Omental fat pad (tissue), 4 donors: Measurements from ENCODE around the gene EIF3K. TPM values are rescaled to one million over a fixed set of nuclear protein-coding genes. Genes with fewer than 3 reads are reported as not detected.
A peak's percentile ranks its signal among the peaks of the same experiment; 100 is the strongest.

Experiments
- ATAC-seq: fragments of 150-250 bp; one replicate; pipeline ENCODE4 v1.9.1; 2016; ENCODE audit warnings: mild to moderate bottlenecking, moderate library complexity; ENCODE audit not compliant: low FRiP score
- DNase-seq: peaks from one replicate; pipeline ENCODE4 v3.0.0-alpha.2; 2019; ENCODE audit warnings: low spot score
- total RNA-seq, 4 donors: library from RNA; depleted of rRNA; stranded (reverse); fragments of >200 nt; gene quantifications; one replicate each; pipeline ENCODE4 v1.1.0, GENCODE V29; 2016
- TF ChIP-seq, protein P1 (sequence below), 3 donors: fragments of 450-650 bp; IDR thresholded peaks; one replicate each; pipeline ENCODE4 v1.5.1; 2016 to 2017; ENCODE audit warnings: antibody characterized with exemption in 3 of 3, mild to moderate bottlenecking in 3 of 3, moderate library complexity in 2 of 3

EIF3K gene
- total RNA-seq, 4 donors from 2014 or later, result 364 to 556 (median 476) TPM

GRCh38 chr19:38663957-38664502 is 45.0 kb downstream of the EIF3K start:
- ATAC-seq (no peak), DNase-seq (no peak)
- TF ChIP-seq, protein P1, sequence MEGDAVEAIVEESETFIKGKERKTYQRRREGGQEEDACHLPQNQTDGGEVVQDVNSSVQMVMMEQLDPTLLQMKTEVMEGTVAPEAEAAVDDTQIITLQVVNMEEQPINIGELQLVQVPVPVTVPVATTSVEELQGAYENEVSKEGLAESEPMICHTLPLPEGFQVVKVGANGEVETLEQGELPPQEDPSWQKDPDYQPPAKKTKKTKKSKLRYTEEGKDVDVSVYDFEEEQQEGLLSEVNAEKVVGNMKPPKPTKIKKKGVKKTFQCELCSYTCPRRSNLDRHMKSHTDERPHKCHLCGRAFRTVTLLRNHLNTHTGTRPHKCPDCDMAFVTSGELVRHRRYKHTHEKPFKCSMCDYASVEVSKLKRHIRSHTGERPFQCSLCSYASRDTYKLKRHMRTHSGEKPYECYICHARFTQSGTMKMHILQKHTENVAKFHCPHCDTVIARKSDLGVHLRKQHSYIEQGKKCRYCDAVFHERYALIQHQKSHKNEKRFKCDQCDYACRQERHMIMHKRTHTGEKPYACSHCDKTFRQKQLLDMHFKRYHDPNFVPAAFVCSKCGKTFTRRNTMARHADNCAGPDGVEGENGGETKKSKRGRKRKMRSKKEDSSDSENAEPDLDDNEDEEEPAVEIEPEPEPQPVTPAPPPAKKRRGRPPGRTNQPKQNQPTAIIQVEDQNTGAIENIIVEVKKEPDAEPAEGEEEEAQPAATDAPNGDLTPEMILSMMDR (IDR thresholded peaks at IDR 0.05), result no peak

- ATAC-seq (no peak), DNase-seq (no peak)
- TF ChIP-seq, protein P1 (IDR thresholded peaks at IDR 0.05), result no peak
Observed at GRCh38 chr19:38664503-38665211, 45.7 kb downstream of the EIF3K start.

GRCh38 chr19:38665219-38665931 is 46.4 kb downstream of the EIF3K start:
- ATAC-seq (no peak), DNase-seq (no peak)
- TF ChIP-seq, protein P1 (IDR thresholded peaks at IDR 0.05), result no peak

- TF ChIP-seq, protein P1 (IDR thresholded peaks at IDR 0.05), result no peak
- ATAC-seq, result peak; percentile 23
- no peak for DNase-seq
Observed at GRCh38 chr19:38665950-38666662, 47.1 kb downstream of the EIF3K start.

GRCh38 chr19:38666663-38667511 is 47.9 kb downstream of the EIF3K start:
- ATAC-seq, result peak; percentile 22
- TF ChIP-seq, protein P1 (IDR thresholded peaks at IDR 0.05), result no peak
- no peak for DNase-seq

DNA sequence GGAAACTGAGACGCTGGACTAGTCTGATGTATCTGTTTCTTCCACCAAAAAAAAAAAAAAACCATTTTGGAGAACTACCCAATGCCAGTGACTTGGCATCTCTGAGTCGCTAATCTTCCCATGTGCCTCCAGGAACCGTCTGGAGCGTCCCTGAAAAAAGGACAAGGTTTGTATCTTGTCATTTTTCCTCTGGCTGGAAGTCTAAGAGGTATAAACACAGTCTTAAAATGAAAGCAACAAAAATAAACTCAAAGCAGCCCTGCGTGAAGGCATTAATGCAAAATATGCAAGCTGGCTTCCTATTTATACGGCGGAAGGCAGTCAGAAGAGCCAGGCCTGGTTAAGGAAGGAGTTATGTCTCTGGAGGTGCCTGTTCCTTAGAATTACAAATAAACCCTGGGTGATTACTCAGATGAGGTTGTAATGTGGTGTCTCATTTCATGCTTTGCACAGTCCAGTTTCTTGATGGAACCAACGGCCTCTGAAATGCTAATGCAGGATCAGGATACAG is 48.7 kb downstream of the EIF3K start:
- ATAC-seq, result no peak
- DNase-seq, result no peak
- TF ChIP-seq, protein P1 (IDR thresholded peaks at IDR 0.05), result no peak
